Measurements from ENCODE around the gene DMRT1.

DNA sequence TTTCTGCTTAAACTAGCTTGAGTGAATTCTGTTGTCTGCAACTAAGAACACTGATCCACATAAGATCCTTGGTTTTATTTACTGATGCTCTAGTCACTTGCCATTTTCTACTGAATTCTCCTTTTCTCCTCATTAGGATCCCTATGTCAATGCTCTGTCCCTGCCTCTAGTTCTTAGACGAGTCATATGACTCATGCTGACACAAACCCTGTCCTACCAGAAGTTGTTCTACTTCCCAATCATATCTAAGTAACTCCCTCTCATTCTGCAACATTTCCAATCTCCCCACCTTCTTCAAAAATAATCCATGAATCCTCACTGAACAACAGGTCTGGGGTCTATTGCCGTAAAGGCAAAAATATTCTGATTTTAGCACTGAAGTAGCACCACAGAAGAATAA lies 47.1 kb upstream of the DMRT1 start:
- TF ChIP-seq, protein P1, sequence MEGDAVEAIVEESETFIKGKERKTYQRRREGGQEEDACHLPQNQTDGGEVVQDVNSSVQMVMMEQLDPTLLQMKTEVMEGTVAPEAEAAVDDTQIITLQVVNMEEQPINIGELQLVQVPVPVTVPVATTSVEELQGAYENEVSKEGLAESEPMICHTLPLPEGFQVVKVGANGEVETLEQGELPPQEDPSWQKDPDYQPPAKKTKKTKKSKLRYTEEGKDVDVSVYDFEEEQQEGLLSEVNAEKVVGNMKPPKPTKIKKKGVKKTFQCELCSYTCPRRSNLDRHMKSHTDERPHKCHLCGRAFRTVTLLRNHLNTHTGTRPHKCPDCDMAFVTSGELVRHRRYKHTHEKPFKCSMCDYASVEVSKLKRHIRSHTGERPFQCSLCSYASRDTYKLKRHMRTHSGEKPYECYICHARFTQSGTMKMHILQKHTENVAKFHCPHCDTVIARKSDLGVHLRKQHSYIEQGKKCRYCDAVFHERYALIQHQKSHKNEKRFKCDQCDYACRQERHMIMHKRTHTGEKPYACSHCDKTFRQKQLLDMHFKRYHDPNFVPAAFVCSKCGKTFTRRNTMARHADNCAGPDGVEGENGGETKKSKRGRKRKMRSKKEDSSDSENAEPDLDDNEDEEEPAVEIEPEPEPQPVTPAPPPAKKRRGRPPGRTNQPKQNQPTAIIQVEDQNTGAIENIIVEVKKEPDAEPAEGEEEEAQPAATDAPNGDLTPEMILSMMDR (IDR thresholded peaks at IDR 0.05 in 2 of 3, conservative IDR thresholded peaks at IDR 0.05 in 1 of 3; ENCODE audit: borderline replicate concordance in 1 of 3, insufficient read depth in 1 of 3, low read depth in 2 of 3, low read length in 2 of 3) = no peak
- TF ChIP-seq ELF1 (IDR thresholded peaks at IDR 0.05; ENCODE audit: borderline replicate concordance, low read depth) = no peak
- no peak for TF ChIP-seq POLR2AphosphoS5 (IDR thresholded peaks at IDR 0.05; ENCODE audit: low read depth, low read length)
